Endothelial cell of umbilical vein (primary cell): ENCODE measurements around the gene RNF32. TPM values are rescaled to one million over a fixed set of nuclear protein-coding genes. Genes with fewer than 3 reads are reported as not detected.

Experiments
- BruUV-seq: library from RNA; stranded (reverse); fragments of 400-500 nt; replicated peaks from 2 replicates; lab custom pipeline; 2021; lab: Mats Ljungman, UMichigan
- CTCF ChIA-PET: fragments of 300-600, 350-600 bp; sonication (Branson Sonifier 250); formaldehyde crosslinking; loops from one replicate; lab custom pipeline; 2021; ENCODE audit warnings: antibody characterized with exemption, inconsistent platforms; lab: Charles Lee
- POLR2A ChIA-PET: fragments of 300-600, 350-600 bp; sonication (Branson Sonifier 250); formaldehyde crosslinking; loops from one replicate; lab custom pipeline; 2021; ENCODE audit warnings: antibody characterized with exemption, inconsistent platforms; lab: Charles Lee
- DNase-seq: peaks from one replicate; pipeline ENCODE4 v3.0.0-alpha.2; 2011; ENCODE audit warnings: low read depth, low spot score
- FAIRE-seq: peaks from 2 replicates; lab custom pipeline; 2011; peaks lifted over from hg19 to GRCh38; lab: Jason Lieb, UNC
- H2AFZ ChIP-seq: 2 replicates; pipeline ENCODE4 v1.6.0; 2012; ENCODE audit warnings: low read depth, low read length, control low read depth, inconsistent platforms
- H3K27ac ChIP-seq: 2 replicates; pipeline ENCODE4 v1.5.1; 2011; ENCODE audit warnings: low read depth, mild to moderate bottlenecking, control low read depth, low read length, moderate library complexity; ENCODE audit not compliant: insufficient read depth
- H3K27me3 ChIP-seq, 2 experiments: 2 replicates each; pipeline versions ENCODE4 v1.6.0 to v1.6.1; 2011; ENCODE audit warnings: low read length in 2 of 2, mixed read lengths in 1 of 2; ENCODE audit not compliant: control insufficient read depth in 2 of 2, insufficient read depth in 2 of 2
- H3K36me3 ChIP-seq, 2 experiments: 2 replicates in 1 of 2; 3 replicates in 1 of 2; pipeline ENCODE4 v1.5.1; 2011; ENCODE audit warnings: low read length in 2 of 2, mild to moderate bottlenecking in 1 of 2, moderate library complexity in 1 of 2; ENCODE audit not compliant: control insufficient read depth in 2 of 2, insufficient read depth in 2 of 2; ENCODE audit errors: extremely low read depth in 1 of 2
- H3K4me1 ChIP-seq: 3 replicates; pipeline ENCODE4 v1.5.1; 2011; ENCODE audit warnings: mild to moderate bottlenecking, low read length; ENCODE audit not compliant: control insufficient read depth, insufficient read depth; ENCODE audit errors: extremely low read depth
- H3K4me2 ChIP-seq: 2 replicates; pipeline ENCODE4 v1.6.1; 2011; ENCODE audit warnings: low read length, control low read depth, mixed read lengths; ENCODE audit not compliant: insufficient read depth
- H3K4me3 ChIP-seq, 3 experiments: fragments of 200-600 bp in 1 of 3; sonication (generic), shearing (Covaris generic) in 1 of 3; replicated peaks in 1 of 3; 2 replicates each; pipeline ENCODE4 v1.5.1; 2011 to 2016; ENCODE audit warnings: control low read depth in 3 of 3, low read length in 3 of 3, mild to moderate bottlenecking in 2 of 3, inconsistent platforms in 1 of 3, low read depth in 1 of 3, moderate library complexity in 1 of 3; ENCODE audit not compliant: insufficient read depth in 1 of 3
- H3K79me2 ChIP-seq: 2 replicates; pipeline ENCODE4 v1.6.0; 2012; ENCODE audit warnings: low read length, inconsistent platforms; ENCODE audit not compliant: control insufficient read depth, insufficient read depth
- H3K9ac ChIP-seq: replicated peaks from 2 replicates; pipeline ENCODE3; 2011; ENCODE audit warnings: low read length, control low read depth; ENCODE audit not compliant: insufficient read depth; ENCODE audit errors: extremely low read depth
- H3K9me1 ChIP-seq: replicated peaks from 3 replicates; pipeline ENCODE4 v1.6.0; 2011; ENCODE audit warnings: mild to moderate bottlenecking, low read length; ENCODE audit not compliant: control insufficient read depth, insufficient read depth; ENCODE audit errors: extremely low read depth
- H3K9me3 ChIP-seq: replicated peaks from 2 replicates; pipeline ENCODE4 v1.5.1; 2012; ENCODE audit warnings: low read length, inconsistent platforms; ENCODE audit not compliant: control insufficient read depth, insufficient read depth
- H4K20me1 ChIP-seq: replicated peaks from 2 replicates; pipeline ENCODE3; 2011; ENCODE audit warnings: mild to moderate bottlenecking, low read length; ENCODE audit not compliant: control insufficient read depth, insufficient read depth; ENCODE audit errors: extremely low read depth
- CTCF ChIP-seq, 2 donors: IDR thresholded peaks; 1 replicate in 1 of 2; 2 replicates in 1 of 2; pipeline ENCODE4 v1.5.1; 2011; ENCODE audit warnings: low read length in 2 of 2, mild to moderate bottlenecking in 2 of 2, moderate library complexity in 2 of 2, control low read depth in 1 of 2, inconsistent platforms in 1 of 2, low read depth in 1 of 2; ENCODE audit not compliant: insufficient read depth in 1 of 2; ENCODE audit errors: extremely low read depth in 1 of 2
- EZH2 ChIP-seq: IDR thresholded peaks from 2 replicates; pipeline ENCODE4 v1.6.1; 2012; ENCODE audit warnings: borderline replicate concordance, low read depth, mild to moderate bottlenecking, moderate library complexity, low read length, inconsistent platforms; ENCODE audit not compliant: severe bottlenecking
- FOS ChIP-seq: IDR thresholded peaks from 2 replicates; pipeline ENCODE4 v1.6.1; 2011; ENCODE audit warnings: mild to moderate bottlenecking, low read length, moderate library complexity, borderline replicate concordance; ENCODE audit not compliant: insufficient read depth
- GATA2 ChIP-seq: IDR thresholded peaks from 2 replicates; pipeline ENCODE4 v1.7.0; 2011; ENCODE audit warnings: low read depth, mild to moderate bottlenecking, moderate library complexity, mixed read lengths, low read length; ENCODE audit not compliant: insufficient read length, insufficient read depth
- JUN ChIP-seq: IDR thresholded peaks from 2 replicates; pipeline ENCODE4 v1.6.1; 2011; ENCODE audit warnings: borderline replicate concordance, low read depth; ENCODE audit not compliant: insufficient read length, insufficient read depth
- MYC ChIP-seq: IDR thresholded peaks from one replicate; pipeline ENCODE4 v1.6.1; 2011; ENCODE audit warnings: mild to moderate bottlenecking, low read depth, low read length
- POLR2A ChIP-seq: IDR thresholded peaks from 2 replicates; pipeline ENCODE4 v1.6.1; 2012; ENCODE audit warnings: low read depth, mild to moderate bottlenecking, control low read depth, low read length
- POLR2AphosphoS5 ChIP-seq: IDR thresholded peaks from 2 replicates; pipeline ENCODE4 v1.6.1; 2012; ENCODE audit warnings: low read depth, mild to moderate bottlenecking, control low read depth, low read length, moderate library complexity; ENCODE audit not compliant: insufficient read depth
- dilution Hi-C: fragments of 300-500 bp; cut with MboI; formaldehyde crosslinking; loops from one replicate; pipeline ENCODE4 v1.15.0; 2019; ENCODE audit warnings: low sequenced_read_pairs; ENCODE audit not compliant: extremely low pct_ligation_motif_present
- intact Hi-C: fragments of 100-400 bp; cut with micrococcal nuclease; formaldehyde crosslinking; loops from one replicate; pipeline ENCODE4 v1.10.0; 2022
- polyA plus RNA-seq, 4 experiments: library from polyadenylated mRNA; depleted of rRNA in 3 of 4; stranded (reverse) in 3 of 4; unstranded in 1 of 4; fragments of >200 nt; gene quantifications; 2 replicates each; pipeline versions ENCODE4 v1.2.1 to v1.2.3, GENCODE V29; 2011 to 2012; ENCODE audit warnings: missing spikeins in 1 of 4
- total RNA-seq: library from RNA; stranded (reverse); gene quantifications from 2 replicates; pipeline ENCODE4 v1.2.3, GENCODE V29; 2021
- TF ChIP-seq, protein P1 (sequence below): IDR thresholded peaks from 2 replicates; pipeline ENCODE4 v1.6.1; 2011; ENCODE audit not compliant: insufficient read depth, insufficient read length

RNF32 gene
- total and polyA plus RNA-seq, 2 donors (not counting 3 experiments of a cell fraction or from before 2014, with no cell fraction given): 0.14 TPM; not detected in 1

GRCh38 chr7:156610601-156611000 lies 30.0 kb upstream of the RNF32 start:
- H2AFZ ChIP-seq: no peak overlapping the region
- H3K27ac ChIP-seq: no peak overlapping the region
- CTCF ChIA-PET: no interaction called here
- no peak overlapping the region for H3K4me3 ChIP-seq
- H4K20me1 ChIP-seq: no peaks in the 10 kb centered on the region
- no peak for TF ChIP-seq FOS
- TF ChIP-seq EZH2: no peak
- TF ChIP-seq, protein P1, sequence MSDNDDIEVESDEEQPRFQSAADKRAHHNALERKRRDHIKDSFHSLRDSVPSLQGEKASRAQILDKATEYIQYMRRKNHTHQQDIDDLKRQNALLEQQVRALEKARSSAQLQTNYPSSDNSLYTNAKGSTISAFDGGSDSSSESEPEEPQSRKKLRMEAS: no peak
- TF ChIP-seq POLR2AphosphoS5: no peak
- TF ChIP-seq CTCF (IDR thresholded peaks at IDR 0.05; ENCODE audit: extremely low read depth in 1 of 2, insufficient read depth in 1 of 2, low read depth in 1 of 2, low read length in 2 of 2): no peak
- no peak for TF ChIP-seq JUN
- no peak for TF ChIP-seq POLR2A
- TF ChIP-seq MYC: no peak
- TF ChIP-seq GATA2: no peak
- H3K4me2 ChIP-seq: no peak overlapping the region
- H3K4me1 ChIP-seq: peaks cover 14% of the 10 kb centered on the region
- FAIRE-seq: no peak
- no peaks in the 10 kb centered on the region for H3K9me1 ChIP-seq
- no peak overlapping the region for H3K9ac ChIP-seq
- dilution Hi-C loops (no loop called here), intact Hi-C loops (no loop called here)
- H3K79me2 ChIP-seq: no peaks in the 10 kb centered on the region
- no peak for DNase-seq
- no TSS peak for BruUV-seq
- no peaks in the 10 kb centered on the region for H3K36me3 ChIP-seq
- POLR2A ChIA-PET: no interaction called here
- no peaks in the 10 kb centered on the region for H3K9me3 ChIP-seq
- H3K27me3 ChIP-seq: peaks cover 4% of the 10 kb centered on the region in 2 experiments
